WTC11 (cell line): ENCODE results near the gene TRIP12.

Experiments
- NR2C2 ChIP-seq: sonication (generic); formaldehyde crosslinking; IDR thresholded peaks from 2 replicates; pipeline ENCODE4 v1.8.0; 2022; ENCODE audit warnings: mild to moderate bottlenecking, missing genetic modification reagents
- OVOL2 ChIP-seq: fragments of 250-450 bp; sonication (Bioruptor Pico); IDR thresholded peaks from 2 replicates; pipeline ENCODE4 v1.9.0; 2021; ENCODE audit warnings: mild to moderate bottlenecking, borderline replicate concordance
- TF ChIP-seq, protein P1 (sequence below): fragments of 200-600 bp; IDR thresholded peaks from 2 replicates; pipeline ENCODE4 v1.8.0; 2022; ENCODE audit warnings: antibody characterized with exemption
- TF ChIP-seq, protein P2 (sequence below): sonication (generic); formaldehyde crosslinking; IDR thresholded peaks from 2 replicates; pipeline ENCODE4 v1.8.0; 2022; ENCODE audit warnings: missing genetic modification reagents

DNA sequence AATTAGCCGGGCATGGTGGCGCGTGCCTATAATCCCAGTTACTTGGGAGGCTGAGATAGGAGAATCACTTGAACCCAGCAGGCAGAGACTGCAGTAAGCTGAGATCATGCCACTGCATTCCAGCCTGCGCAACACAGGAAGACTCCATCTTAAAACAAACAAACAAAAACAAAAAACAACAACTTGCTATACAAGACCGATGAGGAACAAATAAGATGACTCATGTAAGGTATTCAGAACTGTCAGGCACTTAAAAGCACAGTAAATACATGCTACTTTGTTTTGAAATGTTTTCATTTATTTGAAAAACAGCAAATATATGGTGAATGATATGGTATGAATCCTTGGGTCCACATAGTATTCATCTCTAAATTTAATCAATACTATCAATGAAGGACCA, 66.7 kb downstream of the TRIP12 start:
- no peak for TF ChIP-seq OVOL2 (CRISPR knock-in tag)
- TF ChIP-seq, protein P1, sequence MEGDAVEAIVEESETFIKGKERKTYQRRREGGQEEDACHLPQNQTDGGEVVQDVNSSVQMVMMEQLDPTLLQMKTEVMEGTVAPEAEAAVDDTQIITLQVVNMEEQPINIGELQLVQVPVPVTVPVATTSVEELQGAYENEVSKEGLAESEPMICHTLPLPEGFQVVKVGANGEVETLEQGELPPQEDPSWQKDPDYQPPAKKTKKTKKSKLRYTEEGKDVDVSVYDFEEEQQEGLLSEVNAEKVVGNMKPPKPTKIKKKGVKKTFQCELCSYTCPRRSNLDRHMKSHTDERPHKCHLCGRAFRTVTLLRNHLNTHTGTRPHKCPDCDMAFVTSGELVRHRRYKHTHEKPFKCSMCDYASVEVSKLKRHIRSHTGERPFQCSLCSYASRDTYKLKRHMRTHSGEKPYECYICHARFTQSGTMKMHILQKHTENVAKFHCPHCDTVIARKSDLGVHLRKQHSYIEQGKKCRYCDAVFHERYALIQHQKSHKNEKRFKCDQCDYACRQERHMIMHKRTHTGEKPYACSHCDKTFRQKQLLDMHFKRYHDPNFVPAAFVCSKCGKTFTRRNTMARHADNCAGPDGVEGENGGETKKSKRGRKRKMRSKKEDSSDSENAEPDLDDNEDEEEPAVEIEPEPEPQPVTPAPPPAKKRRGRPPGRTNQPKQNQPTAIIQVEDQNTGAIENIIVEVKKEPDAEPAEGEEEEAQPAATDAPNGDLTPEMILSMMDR = no peak
- TF ChIP-seq, protein P2, sequence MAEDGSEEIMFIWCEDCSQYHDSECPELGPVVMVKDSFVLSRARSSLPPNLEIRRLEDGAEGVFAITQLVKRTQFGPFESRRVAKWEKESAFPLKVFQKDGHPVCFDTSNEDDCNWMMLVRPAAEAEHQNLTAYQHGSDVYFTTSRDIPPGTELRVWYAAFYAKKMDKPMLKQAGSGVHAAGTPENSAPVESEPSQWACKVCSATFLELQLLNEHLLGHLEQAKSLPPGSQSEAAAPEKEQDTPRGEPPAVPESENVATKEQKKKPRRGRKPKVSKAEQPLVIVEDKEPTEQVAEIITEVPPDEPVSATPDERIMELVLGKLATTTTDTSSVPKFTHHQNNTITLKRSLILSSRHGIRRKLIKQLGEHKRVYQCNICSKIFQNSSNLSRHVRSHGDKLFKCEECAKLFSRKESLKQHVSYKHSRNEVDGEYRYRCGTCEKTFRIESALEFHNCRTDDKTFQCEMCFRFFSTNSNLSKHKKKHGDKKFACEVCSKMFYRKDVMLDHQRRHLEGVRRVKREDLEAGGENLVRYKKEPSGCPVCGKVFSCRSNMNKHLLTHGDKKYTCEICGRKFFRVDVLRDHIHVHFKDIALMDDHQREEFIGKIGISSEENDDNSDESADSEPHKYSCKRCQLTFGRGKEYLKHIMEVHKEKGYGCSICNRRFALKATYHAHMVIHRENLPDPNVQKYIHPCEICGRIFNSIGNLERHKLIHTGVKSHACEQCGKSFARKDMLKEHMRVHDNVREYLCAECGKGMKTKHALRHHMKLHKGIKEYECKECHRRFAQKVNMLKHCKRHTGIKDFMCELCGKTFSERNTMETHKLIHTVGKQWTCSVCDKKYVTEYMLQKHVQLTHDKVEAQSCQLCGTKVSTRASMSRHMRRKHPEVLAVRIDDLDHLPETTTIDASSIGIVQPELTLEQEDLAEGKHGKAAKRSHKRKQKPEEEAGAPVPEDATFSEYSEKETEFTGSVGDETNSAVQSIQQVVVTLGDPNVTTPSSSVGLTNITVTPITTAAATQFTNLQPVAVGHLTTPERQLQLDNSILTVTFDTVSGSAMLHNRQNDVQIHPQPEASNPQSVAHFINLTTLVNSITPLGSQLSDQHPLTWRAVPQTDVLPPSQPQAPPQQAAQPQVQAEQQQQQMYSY (CRISPR knock-in tag) = no peak
- TF ChIP-seq NR2C2 = no peak
